HUDEP-2 (cell line): Measurements from ENCODE around the gene LAIR1.
"Not testable (repeated sequence)": the region's sequence is repeated elsewhere in the genome, so short reads cannot be mapped to it uniquely, and the experiment has no call there.

ENCODE experiments used
- DNase-seq, 76 experiments: peaks; one replicate each; lab custom pipeline; 2025; ENCODE audit not compliant: unreplicated experiment in 76 of 76; lab: John Stamatoyannopoulos, UW

Gene LAIR1, protein sequence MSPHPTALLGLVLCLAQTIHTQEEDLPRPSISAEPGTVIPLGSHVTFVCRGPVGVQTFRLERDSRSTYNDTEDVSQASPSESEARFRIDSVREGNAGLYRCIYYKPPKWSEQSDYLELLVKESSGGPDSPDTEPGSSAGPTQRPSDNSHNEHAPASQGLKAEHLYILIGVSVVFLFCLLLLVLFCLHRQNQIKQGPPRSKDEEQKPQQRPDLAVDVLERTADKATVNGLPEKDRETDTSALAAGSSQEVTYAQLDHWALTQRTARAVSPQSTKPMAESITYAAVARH

GRCh38 chr19:54364775-54365257 is at the start of gene LAIR1:
LAIR1 (minus strand) TSS chr19:54364931; CDS start chr19:54364804, 127 bp downstream.
- DNase-seq = no peak

GRCh38 chr19:54414156-54414555 is 49.4 kb upstream of the LAIR1 start:
- no peak for DNase-seq

DNA sequence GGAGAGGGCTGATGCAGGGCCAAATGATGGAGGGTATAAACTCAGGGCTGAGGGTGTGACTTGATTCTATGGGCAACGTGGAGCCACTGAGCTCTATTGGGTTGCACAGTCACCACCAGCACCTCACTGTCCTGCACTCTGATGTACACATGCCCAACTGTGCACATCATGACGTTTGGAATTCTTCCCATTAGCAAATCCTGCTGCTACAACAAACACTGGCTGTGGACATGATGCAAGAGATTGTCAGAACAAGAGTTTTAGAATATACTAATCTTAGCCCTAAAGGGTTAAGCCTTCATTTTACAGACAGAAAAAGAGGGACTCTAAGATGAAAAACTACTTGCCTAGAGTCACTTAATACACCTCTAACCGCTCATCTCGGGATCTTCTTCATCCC is 48.1 kb upstream of the LAIR1 start:
- DNase-seq = no peak

DNA sequence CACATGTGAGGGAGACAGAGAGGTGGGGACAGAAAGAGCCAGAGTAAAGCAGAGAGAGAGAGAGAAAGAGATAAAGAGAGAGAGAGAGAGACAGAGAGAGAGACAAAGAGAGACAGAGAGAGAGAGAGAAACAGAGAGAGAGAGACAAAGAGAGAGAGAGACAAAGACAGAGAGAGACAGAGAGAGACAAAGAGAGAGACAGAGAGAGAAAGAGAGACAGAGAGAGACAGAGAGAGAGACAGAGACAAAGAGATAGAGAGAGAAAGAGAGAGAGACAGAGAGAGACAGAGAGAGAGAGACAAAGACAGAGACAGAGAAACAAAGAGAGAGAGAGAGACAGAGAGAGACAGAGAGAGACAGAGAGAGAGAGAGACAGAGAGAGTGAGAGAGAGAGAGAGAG is 46.3 kb upstream of the LAIR1 start:
- DNase-seq = no peak

- DNase-seq = no peak
These were observed 43.8 kb upstream of the LAIR1 start for GRCh38 chr19:54408456-54409026.

GRCh38 chr19:54407780-54408179 is 43.0 kb upstream of the LAIR1 start:
- no peak for DNase-seq

DNA sequence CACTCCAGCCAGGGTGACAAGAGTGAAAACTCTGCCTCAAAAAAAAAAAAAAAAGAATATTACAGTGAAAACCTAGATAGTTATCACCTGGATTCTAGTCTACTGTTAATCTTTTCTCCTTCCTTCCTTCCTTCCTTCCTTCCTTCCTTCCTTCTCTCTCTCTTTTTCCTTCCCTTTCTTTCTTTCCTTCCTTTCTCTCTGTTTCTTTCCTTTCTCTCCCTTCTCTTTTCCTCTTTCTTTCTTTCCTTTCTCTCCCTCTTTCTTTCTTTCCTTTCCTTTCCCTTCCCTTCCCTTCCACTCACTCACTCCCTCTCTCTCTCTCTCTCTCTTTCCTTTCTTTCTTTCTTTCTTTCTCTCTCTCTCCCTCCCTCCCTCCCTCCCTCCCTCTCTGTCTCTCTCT is 40.9 kb upstream of the LAIR1 start:
- no peak for DNase-seq

DNA sequence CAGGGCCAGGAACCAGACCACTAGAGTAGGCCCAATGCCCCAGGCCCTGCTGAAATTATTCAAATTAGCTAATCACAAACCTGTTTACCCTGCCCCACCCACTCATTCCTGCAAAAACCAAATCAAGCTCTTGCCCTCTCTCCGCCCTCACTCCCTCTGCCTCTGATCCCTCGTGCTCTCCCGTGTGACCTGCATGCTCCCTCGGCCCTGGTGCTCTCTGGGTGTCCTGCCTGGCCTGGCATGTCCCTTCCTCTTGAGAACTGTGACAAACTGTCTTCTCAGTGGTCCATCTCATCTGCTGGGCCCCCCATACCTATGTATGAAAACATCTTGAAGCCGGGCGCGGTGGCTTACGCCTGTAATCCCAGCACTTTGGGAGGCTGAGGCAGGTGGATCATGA is 38.3 kb upstream of the LAIR1 start:
- no peak for DNase-seq

GRCh38 chr19:54400913-54401312 is 36.2 kb upstream of the LAIR1 start:
- DNase-seq = no peak

DNA sequence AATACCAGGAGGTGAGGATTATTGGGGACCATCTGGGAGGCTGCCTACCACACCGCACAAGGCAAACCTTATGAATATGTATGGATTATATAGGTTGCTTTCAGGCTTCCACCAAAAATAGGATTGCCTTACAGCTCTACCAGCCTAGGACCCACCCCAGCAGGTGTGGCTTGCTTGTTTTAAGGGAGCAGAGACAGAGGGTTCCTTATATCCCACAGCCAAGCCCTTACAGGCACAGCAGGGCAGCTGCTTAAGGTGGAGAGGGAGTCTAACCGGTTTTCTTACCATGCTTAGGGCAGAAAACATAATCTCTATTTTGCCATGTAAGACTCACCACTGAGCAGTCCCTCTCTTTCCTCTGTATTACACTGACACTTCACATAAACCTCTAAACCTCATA is 34.5 kb upstream of the LAIR1 start:
- DNase-seq = no peak

- DNase-seq = no peak
These were observed 31.0 kb upstream of the LAIR1 start for GRCh38 chr19:54395685-54396084.

DNA sequence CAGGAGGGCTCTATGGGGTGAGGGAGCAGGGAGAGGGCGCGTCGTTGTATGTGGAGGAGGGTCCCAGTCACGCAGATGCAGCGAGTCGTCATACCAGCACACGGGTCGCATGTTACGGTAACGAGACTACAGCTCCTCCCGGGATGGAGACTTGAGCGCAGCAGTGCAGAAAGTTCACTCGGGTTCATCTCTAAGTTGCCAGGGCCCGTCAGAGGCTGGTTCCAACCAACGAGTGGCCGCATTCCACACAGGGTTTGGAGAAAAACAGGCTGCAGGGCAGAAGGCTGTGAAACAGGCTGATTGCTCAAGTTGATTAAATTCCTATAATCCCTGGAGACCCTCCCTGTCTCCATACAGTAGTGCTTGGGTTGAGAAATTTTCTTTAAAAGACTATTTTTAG is 28.6 kb upstream of the LAIR1 start:
- no peak for DNase-seq

- DNase-seq = no peak
These were observed 27.4 kb upstream of the LAIR1 start for GRCh38 chr19:54392105-54392504.

DNA sequence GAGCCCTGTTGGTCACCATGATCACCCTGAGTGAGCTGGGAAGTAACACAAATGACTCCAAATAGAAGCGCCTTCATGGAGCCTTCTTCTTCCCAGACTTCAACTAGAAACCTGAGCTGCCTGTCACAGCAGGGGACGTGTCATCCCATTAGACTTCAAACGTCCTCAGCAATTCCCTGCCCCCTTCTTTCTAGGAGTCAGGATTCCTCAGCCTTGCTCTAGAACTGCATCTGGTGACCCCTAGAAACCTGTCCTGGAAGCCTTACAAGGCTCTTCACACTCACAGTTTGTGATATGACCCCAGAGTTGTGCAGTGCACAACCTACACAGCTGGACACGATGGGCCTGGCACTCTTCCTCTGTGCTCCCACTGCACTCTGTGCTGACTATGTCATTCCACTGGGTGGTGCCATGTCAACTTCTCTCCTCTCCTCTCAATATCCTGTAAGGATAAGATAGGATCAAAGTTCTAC is 26.9 kb upstream of the LAIR1 start:
- peak in 1 of 76 experiments; percentile 22 for DNase-seq

DNA sequence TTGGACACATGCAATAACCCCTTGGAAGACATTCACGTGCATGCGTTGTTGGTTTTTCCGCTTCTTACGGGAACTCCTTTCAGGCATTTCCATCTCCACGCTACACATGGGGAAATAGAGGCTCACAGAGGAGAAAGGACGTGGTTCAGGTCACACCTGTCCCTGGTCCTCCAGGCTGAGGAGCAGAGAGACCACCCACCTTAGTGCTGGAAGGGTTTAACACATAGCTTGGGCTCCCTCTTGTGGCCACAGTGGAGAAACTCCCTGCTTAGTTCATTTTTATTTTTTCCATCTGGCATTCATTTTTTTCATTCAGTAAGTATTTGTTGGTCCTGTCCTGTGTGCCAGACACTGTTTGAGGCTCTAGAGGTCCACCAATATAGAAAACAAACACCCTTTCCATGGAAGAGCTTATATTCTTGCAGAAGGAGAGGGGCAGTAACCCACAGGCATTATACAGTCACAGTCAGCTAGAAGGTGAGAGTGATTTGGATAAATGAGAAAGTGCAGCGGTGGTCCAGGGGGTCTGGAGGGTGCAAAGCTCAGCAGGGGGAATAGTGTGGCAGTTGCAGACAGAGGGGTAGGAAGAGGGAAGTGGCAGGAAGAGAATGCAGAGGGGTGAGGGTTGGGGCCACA is 26.3 kb upstream of the LAIR1 start:
- DNase-seq = peak in 35 of 76 experiments; percentile 5 to 52 (median 23)

DNA sequence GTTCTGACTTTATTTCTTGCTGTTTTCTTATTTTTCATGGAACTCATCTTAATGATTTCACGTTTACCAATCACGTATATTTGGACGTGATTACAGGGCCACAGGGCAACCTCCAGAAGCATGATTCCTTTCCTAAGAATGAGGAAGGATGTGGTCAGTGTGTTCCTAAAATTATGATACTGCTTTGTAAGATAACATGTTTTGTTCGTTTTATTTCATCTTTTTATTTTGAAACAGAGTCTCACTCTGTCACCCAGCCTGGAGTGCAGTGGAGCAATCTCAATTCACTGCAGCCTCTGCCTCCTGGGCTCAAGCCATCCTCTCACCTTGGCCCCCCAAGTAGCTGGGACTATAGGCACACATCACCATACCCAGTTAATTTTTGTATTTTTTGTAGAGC is 24.8 kb upstream of the LAIR1 start:
- no peak for DNase-seq

- DNase-seq = no peak
These were observed 24.0 kb upstream of the LAIR1 start for GRCh38 chr19:54388802-54389139.

- DNase-seq = no peak
These were observed 23.5 kb upstream of the LAIR1 start for GRCh38 chr19:54387991-54388801.

GRCh38 chr19:54383330-54383729 is 18.6 kb upstream of the LAIR1 start:
- DNase-seq = no peak

DNA sequence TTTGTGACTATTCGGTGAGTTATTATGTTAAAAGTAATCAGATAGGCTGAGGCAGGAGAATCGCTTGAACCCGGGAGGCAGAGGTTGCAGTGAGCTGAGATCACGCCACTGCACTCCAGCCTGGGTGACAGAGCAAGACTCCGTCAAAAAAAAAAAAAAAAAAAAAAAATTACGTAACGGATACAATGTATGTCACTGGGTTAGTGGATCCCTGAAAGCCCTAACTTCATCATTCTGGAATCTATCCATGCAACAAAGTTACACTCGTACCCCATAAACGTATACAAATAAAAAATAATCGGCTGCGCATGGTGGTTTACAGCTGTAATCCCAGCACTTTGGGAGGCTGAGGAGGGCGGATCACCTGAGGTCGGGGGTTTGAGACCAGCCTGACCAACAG is 17.3 kb upstream of the LAIR1 start:
- DNase-seq = not testable (repeated sequence)

- no peak for DNase-seq
These were observed 16.2 kb upstream of the LAIR1 start for GRCh38 chr19:54380897-54381296.
